Hepatic stellate cell (primary cell): ENCODE data around the gene PSMB2.

ENCODE experiments used
- DNase-seq: peaks from one replicate; pipeline ENCODE4 v3.0.0; 2011; ENCODE audit warnings: low spot score

PSMB2 gene

DNA sequence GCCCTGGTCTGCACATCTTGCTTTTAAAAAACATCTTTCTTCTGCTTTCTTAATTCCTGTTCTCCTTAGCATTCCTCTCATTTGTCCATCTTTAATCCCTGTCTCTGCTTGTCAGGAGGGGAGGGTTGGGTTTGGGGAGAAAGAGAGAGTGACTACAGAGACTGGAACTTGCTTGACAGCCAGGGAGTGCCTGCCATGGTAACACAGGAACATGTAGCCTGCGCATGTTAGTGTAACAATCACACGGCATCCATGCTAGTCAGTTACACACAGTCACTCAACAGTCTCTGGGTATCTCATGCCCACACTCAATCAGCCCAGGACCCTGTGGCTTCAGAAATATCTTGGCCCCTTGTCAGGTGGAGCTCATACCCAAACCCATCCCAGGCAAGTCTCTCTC is 69.0 kb downstream of the PSMB2 start:
- no peak for DNase-seq

DNA sequence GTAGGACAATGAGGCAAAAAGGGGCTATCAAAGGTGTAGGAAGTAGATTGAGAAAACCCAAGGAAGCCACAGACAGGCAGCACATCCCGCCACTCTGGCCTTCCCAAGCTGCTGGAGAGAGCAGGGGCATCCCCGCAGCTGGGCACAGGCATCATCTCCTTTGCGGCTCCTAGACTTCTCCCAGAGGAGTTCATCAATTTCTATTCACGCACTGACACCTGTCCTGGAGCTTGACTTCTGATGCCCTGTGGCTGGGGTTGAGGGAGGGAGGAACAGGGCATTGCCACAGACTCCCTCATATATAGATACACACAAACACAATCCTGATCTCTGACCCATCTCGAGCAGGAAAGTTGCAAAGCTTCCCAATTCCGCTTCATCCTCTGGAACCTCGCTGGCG is 70.1 kb downstream of the PSMB2 start:
- no peak for DNase-seq

DNA sequence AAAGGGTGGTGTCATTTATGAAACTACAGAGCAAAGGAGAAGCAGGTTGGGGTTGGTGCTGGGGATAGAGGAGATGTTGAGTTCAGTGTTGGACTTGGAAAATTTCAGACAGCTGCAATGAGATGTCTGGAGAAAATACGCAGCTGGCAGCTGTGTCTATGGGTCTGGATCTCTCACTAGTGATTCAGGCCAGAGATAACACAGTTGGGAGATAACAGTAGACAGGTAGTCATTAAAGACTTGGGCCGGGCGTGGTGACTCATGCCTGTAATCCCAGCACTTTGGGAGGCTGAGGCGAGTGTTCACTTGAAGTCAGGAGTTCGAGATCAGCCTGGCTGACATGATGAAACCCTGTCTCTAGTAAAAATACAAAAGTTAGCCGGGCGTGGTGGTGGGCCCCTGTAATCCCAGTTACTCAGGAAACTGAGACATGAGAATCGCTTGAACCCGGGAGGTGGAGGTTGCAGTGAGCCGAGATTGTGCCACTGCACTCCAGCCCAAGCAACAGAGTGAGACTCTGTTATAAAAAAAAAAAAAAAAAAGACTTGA is 70.7 kb downstream of the PSMB2 start:
- DNase-seq, result no peak

DNA sequence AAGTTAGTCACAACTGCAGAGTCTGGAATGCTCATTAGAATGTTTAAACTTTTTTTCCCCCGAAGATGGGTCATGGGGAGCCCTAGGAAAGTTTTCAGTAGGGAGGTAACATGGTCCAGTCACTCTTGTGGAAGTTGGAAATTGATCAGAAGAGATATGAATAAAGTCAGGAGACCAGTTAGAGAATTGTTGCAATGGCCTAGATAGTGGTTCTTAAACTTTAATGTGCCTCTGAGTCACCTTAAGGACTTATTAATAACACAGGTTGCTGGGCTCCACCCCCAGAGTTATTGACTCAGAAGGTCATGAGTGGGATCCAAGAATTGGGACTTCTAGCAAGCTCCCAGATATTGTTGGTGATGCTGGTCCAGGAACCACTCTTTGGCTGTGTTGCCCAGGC is 71.4 kb downstream of the PSMB2 start:
- DNase-seq, result peak; percentile 31

DNA sequence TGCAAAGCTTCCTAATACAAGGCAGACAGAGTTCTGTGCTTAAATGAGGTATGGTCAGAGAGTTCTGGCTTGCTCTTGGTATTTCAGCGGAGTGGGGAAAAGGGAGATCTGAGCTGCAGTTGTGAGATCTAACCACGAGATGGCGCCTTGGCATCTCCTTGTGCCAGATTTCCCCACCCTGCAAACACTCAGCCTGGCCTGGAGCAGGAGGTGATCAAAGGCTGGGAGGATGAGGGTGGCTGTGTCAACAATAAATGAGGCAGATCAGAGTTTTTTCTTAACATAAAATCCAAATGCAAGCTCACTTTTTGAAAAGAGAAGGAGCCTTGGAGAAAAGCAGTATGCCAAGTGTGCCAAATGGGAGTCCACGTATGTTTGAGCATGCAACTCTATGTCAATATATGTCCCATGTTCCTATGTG is 72.3 kb downstream of the PSMB2 start:
- DNase-seq, result peak; percentile 86

DNA sequence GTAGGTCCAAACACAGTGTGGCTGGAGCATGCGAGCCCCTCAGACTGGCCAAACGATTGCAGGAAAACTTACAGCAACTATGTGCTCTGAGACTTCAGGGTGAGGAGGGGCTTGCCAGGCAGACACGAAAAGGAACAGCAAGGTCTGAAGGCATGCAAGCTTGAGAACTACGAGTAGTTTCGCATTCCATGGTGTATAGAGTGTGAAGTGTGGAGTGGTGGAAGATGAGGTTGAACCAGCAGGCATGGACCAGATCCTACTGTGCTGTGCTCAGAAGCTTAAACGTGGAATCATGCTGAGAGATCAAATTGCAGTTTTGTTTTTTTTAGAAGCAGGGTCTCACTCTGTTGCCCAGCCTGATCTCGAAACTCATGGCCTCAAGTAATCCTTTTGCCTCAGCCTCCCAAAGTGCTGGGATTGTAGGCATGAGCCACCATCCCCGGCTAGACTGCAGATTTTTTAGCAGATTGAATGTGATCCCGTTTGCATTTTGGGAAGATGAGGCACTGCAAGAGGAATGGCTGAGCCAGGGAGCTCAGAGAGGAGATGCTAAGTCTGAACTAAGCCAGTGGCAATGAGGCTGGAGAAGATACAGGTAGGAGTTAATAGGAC is 73.3 kb downstream of the PSMB2 start:
- no peak for DNase-seq

DNA sequence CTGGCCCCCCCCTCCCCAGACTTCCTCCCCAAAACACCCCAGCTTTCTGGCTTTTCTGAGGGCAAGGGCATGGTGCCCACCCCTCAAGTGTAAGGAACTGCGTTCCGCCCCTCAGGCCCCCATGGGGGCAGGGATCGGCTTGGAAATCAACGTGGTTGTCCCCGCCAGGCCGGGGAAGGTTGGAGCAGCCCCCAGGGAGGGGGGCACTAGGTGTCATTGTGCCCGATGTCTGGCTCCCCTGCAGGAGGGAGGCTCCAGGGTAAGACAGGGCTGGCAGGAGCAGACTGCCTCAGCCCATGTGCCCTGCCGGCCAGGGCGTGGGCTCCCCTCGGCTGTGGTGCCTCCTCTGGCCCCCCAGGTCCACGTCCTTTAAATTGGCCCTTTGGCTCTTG is 75.6 kb downstream of the PSMB2 start:
- DNase-seq, result no peak

DNA sequence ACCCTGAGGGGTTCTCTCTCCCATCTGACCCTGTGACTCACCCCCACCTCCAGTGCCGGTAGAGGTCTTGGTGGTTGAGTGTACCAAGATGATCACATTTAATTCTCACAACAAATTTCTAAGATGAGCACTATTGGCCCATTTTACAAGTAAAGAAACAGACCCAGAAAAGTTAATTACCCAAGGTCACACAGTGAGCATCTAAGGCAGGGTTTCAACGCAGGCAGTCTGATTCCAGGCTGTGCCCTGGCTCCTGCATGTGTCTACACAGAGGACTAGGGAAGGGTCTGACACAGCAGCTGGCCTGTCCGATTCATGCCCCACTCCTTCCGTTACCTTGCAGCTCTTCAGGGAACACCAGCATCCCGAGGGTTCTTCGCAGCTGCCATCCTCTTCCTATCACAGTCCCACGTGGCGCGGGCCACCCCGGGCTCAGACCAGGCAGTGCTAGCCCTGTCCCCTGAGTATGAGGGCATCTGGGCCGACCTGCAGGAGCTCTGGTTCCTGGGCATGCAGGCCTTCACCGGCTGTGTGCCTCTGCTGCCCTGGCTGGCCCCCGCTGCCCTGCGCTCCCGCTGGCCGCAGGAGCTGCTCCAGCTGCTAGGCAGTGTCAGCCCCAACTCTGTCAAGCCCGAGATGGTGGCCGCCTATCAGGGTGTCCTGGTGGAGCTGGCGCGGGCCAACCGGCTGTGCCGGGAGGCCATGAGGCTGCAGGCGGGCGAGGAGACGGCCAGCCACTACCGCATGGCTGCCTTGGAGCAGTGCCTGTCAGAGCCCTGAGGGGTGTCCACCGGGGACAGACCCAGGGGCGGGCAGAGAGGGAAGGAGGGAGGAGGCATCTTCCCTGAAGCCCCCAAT is 76.2 kb downstream of the PSMB2 start:
- no peak for DNase-seq

DNA sequence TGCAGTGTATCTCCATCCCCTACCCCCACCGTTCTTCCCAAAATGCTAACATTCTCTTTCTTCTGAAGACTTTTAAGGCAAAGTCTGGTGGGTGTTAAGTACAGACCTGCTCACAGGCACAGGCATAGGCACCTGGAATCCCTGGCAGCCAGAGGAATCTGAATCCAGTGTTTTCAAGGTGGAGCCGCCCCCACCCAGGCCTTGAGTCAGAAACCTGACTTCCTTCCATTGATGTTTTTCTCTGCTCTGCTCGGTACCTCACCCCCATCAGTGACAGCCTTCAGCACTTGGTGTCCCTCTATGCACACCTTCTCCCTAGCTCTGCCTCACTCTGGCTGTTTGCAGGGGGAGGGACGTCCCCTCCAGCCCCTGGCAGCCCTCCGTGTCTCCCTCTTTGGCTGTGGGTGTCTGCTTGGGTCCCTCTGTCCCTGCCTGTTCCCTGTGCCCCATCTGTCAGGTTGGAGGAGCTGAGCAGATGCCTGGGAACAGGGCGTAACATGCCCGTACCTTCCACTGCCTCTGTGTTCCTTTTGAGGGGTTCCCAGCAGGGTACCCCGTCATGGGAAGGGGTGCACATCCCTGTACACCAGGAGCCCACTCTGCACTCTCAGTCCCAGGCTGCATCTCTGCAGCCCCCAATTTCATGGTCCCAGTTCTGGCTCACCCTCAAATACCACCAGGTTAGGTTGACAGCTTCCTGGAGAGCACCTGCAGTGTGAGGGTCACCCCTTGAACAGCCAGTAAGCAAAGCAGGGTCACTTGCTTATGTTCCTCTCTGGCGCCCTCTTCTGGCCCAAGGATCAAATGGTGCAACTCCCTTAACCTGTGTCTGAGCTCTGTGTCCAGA is 77.1 kb downstream of the PSMB2 start:
- peak; percentile 89 for DNase-seq

DNA sequence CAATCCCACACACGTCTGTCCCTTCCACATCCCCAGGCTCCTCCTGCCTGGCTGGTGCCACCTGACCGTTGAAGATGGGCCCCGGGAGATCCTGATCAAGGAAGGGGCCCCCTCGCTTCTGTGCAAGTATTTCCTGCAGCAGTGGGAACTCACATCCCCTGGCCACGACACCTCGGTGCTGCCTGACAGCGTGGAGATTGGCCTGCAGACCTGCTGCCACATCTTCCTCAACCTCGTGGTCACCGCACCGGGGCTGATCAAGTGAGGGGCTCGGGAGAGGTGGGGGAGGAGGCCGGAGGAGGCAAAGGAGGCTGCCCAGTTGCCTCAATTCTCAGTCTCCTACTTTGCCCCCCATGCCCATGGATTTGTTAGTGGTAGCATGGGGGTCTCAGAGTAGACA is 78.2 kb downstream of the PSMB2 start:
- DNase-seq, result no peak

DNA sequence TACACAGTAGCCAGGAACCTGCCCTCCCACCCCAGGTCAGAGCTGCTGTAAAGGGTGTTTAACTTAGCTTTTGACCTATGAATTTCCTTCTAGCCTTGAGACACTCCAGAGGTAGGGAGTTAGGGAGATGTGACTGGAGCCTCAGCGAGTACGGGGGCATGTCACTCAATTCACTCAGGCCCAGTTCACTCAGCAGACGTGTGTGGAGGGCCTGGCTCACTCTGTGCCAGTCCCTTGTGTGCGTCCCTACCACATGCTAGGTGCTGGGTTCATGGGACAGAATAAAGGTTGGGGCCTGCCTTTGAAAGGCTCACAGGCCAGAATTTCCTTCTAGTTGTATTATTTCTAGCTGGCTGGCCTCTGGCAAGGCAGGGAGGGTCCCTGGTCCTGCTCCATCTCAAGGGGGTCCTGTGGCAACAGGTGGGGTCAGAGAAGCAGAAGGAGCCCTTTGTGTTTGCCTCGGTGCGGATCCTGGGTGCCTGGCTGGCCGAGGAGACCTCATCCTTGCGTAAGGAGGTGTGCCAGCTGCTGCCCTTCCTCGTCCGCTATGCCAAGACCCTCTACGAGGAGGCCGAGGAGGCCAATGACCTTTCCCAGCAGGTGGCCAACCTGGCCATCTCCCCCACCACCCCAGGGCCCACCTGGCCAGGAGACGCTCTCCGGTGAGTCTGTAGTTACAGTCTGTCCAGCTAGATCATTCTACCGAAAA is 79.2 kb downstream of the PSMB2 start:
- no peak for DNase-seq

DNA sequence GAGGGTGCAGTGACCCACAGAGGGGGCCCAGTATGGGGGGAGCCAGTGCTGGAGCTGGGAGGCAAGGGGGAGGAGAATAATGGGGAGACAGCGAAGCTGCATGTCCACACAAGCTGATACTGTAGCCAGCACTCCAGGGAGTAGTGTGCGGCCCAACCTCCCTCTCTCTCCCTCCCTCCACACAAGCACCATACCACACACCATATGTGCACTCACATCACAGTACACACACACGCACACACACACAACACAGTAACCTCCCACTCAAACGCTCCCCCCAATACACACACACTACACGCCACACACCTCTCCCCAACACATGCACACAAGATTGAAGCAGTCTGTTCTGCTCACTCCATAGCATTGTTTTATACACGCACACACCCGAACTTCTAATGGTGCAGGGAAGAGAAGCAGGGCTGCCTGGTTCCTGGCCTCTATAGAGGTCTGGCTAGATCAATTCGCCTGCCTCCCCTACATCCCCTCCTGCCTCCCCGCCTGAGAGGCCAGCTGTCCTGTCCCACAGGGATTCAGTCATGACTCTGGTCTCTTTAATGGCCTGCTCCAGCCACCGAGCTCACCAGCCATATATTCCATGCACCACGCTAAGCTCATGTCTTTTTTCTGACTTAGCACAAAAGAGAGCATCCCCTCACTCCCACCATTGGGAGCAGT is 79.9 kb downstream of the PSMB2 start:
- DNase-seq, result no peak

DNA sequence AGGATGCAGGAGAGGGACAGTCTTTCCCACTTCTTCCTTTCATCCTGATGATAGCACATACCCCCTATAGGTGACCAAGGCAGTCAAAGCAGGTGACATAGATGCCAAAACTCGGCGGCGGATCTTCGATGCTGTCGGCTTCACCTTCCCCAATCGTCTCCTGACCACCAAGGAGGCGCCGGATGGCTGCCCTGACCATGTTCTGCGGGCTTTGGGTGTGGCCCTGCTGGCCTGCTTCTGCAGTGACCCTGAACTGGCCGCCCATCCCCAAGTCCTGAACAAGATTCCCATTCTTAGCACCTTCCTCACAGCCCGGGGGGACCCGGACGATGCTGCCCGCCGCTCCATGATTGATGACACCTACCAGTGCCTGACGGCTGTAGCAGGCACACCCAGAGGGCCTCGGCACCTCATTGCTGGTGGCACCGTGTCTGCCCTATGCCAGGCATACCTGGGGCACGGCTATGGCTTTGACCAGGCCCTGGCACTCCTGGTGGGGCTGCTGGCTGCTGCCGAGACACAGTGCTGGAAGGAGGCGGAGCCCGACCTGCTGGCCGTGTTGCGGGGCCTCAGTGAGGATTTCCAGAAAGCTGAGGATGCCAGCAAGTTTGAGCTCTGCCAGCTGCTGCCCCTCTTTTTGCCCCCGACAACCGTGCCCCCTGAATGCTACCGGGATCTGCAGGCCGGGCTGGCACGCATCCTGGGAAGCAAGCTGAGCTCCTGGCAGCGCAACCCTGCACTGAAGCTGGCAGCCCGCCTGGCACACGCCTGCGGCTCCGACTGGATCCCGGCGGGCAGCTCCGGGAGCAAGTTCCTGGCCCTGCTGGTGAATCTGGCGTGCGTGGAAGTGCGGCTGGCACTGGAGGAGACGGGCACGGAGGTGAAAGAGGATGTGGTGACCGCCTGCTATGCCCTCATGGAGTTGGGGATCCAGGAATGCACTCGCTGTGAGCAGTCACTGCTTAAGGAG is 80.8 kb downstream of the PSMB2 start:
- DNase-seq, result no peak

DNA sequence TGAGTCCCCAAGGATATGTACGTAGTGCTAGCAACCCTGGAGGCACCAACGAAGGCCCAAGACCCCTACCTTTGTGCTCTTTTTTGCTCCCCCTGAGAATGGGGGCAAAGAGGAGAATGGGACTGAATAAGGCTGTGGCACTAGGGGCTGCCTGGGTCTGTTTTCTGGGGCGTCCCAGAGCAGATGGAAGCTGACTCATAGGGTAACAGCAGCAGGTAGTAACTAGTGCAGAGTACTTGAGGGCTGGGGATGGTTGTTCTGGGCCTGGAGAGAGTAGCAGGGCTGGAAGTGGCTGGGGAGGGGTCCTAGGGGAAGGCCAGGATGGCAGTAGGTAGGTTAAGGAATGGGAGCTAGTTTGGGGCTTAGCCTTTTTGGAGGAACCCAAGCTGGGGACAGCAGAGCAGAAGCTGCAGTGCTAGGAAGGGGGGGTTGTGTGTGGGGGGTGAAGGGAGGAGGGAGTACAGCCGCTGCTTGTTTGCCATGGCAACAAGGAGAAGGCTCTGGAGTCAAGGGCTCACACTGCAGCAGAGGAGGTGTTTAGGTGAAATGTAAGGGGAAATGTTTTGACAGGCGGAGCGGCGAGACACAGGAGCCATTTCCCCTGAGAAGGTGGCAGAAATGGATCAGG is 81.9 kb downstream of the PSMB2 start:
- no peak for DNase-seq

DNA sequence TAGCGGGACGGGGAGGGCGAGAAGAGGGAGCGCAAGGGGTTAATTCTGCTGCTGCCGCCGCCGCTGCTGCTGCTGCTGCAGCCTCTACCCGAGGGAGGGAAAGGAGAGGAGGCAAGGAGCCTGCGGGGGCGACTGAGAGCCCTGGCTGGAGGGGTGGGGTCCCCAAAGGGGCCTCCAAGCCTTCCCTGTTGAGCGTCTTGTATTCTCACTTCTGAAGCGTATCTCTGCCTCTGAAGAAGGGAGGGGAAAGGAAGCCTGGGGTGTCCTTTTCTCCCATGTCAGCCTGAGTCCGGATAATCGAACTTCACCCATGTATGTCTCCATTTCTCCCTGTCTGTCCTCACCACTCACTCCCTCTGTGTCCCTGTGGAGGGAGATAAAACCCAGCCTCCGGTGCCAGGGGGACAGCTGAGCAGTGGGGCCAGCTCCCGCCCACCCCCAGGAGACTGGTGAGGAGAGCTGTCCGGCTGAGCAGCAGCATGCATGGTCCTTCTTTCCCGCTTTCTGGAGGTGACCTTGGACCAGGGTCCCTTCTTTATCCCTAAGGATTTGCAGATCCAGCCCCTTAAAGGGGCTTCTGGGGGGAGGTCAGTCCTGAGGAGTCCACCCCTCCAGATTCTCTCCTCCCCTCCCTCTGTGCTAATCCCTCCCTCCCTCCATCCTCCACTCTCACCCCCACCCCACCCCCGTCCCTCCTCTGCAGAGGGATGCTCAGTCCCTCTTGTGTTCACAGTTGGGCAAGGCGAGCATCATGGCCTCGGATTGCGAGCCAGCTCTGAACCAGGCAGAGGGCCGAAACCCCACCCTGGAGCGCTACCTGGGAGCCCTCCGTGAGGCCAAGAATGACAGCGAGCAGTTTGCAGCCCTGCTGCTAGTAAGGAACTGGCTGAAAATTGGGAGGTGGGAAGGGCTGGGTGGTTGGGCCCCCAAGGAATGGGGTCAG is 82.7 kb downstream of the PSMB2 start:
- no peak for DNase-seq

DNA sequence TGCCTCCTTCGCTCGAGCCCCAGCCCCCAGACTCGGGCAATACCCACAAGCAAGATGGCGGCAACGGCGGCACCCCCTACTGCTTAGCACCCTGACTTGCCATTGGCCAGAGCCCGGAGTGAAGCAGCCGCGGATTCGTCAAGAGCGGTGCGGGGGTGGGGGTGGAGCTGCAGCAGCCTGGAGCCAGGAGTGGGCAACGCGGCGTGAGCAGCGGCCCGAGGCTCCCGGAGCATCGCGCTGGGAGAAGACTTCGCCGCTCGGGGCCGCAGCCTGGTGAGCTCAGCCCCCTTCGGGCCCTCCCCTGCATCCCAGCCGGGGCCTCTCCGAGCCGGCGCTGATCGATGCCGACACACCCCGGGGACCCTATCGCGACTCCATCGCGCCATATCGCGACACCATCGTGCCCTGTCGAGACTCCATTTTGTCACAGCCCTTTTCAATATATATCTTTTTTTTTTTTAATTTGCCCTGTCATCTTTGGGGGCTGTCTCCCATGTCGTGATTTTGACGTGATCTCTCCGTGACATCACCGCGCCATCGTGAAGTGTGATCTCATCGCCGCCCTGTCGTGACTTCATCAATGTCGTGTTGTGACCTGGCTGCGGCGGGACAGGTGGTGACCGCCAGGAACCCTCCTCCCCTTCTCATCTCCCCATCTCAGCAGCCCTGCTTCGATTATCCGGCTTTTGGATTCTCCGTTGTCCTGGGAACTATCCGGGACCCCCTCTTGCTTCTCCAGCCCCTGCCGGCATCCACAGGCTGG is 83.5 kb downstream of the PSMB2 start, which contains the start of gene NCDN:
NCDN (plus strand) TSS at position 189 of the 763 bp plus-strand sequence; CDS start at position 581, 392 bp downstream.
- DNase-seq, result peak; percentile 99

DNA sequence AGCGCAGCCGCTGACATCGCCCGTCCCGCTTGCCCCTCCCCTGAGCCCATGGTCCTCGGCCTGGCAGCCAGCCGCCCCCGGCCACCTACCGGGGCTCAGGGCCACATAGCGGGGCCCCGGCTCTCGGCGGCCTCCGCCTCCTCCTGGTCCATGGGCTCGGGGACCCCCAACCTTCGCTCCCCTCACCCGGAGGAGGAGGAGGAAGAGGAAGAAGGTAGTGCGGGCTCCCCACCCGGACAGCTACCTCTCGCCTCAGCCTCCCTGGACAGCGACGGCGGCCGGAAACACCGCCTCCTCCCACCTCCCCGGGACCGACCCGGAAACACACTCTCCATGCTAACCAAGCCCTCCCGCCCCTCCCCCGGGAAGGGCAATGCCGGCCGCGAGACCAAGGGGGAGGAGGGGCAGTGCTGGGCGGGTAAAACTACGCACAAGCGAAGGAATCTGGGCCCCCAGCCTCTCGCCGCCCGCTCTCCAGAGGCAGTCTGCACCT is 84.2 kb downstream of the PSMB2 start, which contains the start of gene KIAA0319L:
KIAA0319L (minus strand) TSS at position 286 of the 493 bp plus-strand sequence. CDS start 2,912 bp downstream, outside the sequence.
- DNase-seq, result peak; percentile 95
